Activated T-helper 2 cell treated with anti-CD3 and anti-CD28 coated beads, Interferon-gamma antibody, Interleukin-2, Interleukin-4, amounts not matched to agents 10 μg/mL and 5 μg/mL and 100 μg/mL, durations not matched to agents 14 hours and 24 hours and 36 hours (primary cell): ENCODE results near the gene TRMT1. TPM values are rescaled to one million over a fixed set of nuclear protein-coding genes. Genes with fewer than 3 reads are reported as not detected.

Source experiments
- DNase-seq: peaks from one replicate; pipeline ENCODE4 v3.0.0; 2021; ENCODE audit warnings: low spot score
- H3K27ac Mint-ChIP-seq: one replicate; pipeline ENCODE4 v1.8.0; 2021; ENCODE audit warnings: mixed read lengths
- H3K27me3 Mint-ChIP-seq: one replicate; pipeline ENCODE4 v1.8.0; 2021; ENCODE audit warnings: low read depth, mixed read lengths
- H3K36me3 Mint-ChIP-seq: one replicate; pipeline ENCODE4 v1.8.0; 2021; ENCODE audit warnings: low read depth, mixed read lengths
- H3K4me1 Mint-ChIP-seq: one replicate; pipeline ENCODE4 v1.8.0; 2021; ENCODE audit warnings: low read depth, mixed read lengths
- H3K4me3 Mint-ChIP-seq: one replicate; pipeline ENCODE4 v1.8.0; 2021; ENCODE audit warnings: low read depth, mild to moderate bottlenecking, moderate library complexity, mixed read lengths
- H3K9me3 Mint-ChIP-seq: one replicate; pipeline ENCODE4 v1.8.0; 2021; ENCODE audit warnings: mixed read lengths
- intact Hi-C: fragments of 100-400 bp; cut with micrococcal nuclease; formaldehyde crosslinking; loops from one replicate; pipeline ENCODE4 v1.15.1; 2023
- total RNA-seq: library from RNA; stranded (reverse); gene quantifications from 2 replicates; pipeline ENCODE4 v1.2.3, GENCODE V29; 2022

The TRMT1 gene
- total RNA-seq, 1 donor from 2014 or later = 116 TPM

GRCh38 chr19:13093407-13094105 lies 23.0 kb downstream of the TRMT1 start:
- Mint-ChIP-seq H3K36me3 (peaks cover 3% of the 10 kb centered on the region), H3K27ac (no peak overlapping the region)
- intact Hi-C loops = loop anchor here (1.0 kb wide), 2 partner anchors 32 to 115 kb away; no protein-coding TSS in a partner anchor

GRCh38 chr19:13092606-13093235 lies 23.8 kb downstream of the TRMT1 start:
- Mint-ChIP-seq H3K27me3 (peaks cover 22% of the 10 kb centered on the region), H3K36me3 (peaks cover 3% of the 10 kb centered on the region), H3K27ac (no peak overlapping the region), H3K4me1 (peaks cover 19% of the 10 kb centered on the region), H3K9me3 (no peaks in the 10 kb centered on the region), H3K4me3 (no peak overlapping the region)
- DNase-seq = no peak
- intact Hi-C loops = loop anchor here (1.0 kb wide), 1 partner anchor 31 kb away; no protein-coding TSS in a partner anchor

More at GRCh38 chr19:13093407-13094105, 23.0 kb downstream of the TRMT1 start:
- H3K9me3 Mint-ChIP-seq = no peaks in the 10 kb centered on the region
- peaks cover 28% of the 10 kb centered on the region for H3K27me3 Mint-ChIP-seq
- no peak overlapping the region for H3K4me3 Mint-ChIP-seq
- peaks cover 21% of the 10 kb centered on the region for H3K4me1 Mint-ChIP-seq
- DNase-seq = peak; percentile 71

- H3K4me3 Mint-ChIP-seq = no peak overlapping the region
- no peak for DNase-seq
- H3K36me3 Mint-ChIP-seq = peaks cover 3% of the 10 kb centered on the region
- no peak overlapping the region for H3K27ac Mint-ChIP-seq
- intact Hi-C loops = no loop called here
- peaks cover 20% of the 10 kb centered on the region for H3K27me3 Mint-ChIP-seq
- H3K4me1 Mint-ChIP-seq = peaks cover 19% of the 10 kb centered on the region
- H3K9me3 Mint-ChIP-seq = no peaks in the 10 kb centered on the region
These were observed 24.4 kb downstream of the TRMT1 start for GRCh38 chr19:13092158-13092543.

- Mint-ChIP-seq H3K9me3 (no peaks in the 10 kb centered on the region), H3K27ac (no peak overlapping the region), H3K4me3 (no peak overlapping the region), H3K27me3 (peaks cover 16% of the 10 kb centered on the region), H3K36me3 (peaks cover 3% of the 10 kb centered on the region), H3K4me1 (peaks cover 16% of the 10 kb centered on the region)
- intact Hi-C loops = no loop called here
- DNase-seq = no peak
These were observed 25.0 kb downstream of the TRMT1 start for GRCh38 chr19:13091400-13092157.

GRCh38 chr19:13090511-13091231 lies 25.9 kb downstream of the TRMT1 start:
- intact Hi-C loops = no loop called here
- DNase-seq = no peak
- Mint-ChIP-seq H3K27me3 (peaks cover 9% of the 10 kb centered on the region), H3K9me3 (no peaks in the 10 kb centered on the region), H3K36me3 (no peaks in the 10 kb centered on the region), H3K4me3 (no peak overlapping the region), H3K4me1 (peaks cover 10% of the 10 kb centered on the region), H3K27ac (no peak overlapping the region)

GRCh38 chr19:13089857-13090507 lies 26.6 kb downstream of the TRMT1 start:
- intact Hi-C loops = no loop called here
- Mint-ChIP-seq H3K27ac (no peak overlapping the region), H3K36me3 (no peaks in the 10 kb centered on the region), H3K4me1 (peaks cover 10% of the 10 kb centered on the region), H3K4me3 (no peak overlapping the region), H3K9me3 (no peaks in the 10 kb centered on the region), H3K27me3 (peaks cover 10% of the 10 kb centered on the region)
- DNase-seq = no peak

GRCh38 chr19:13089139-13089856 lies 27.2 kb downstream of the TRMT1 start:
- H3K36me3 Mint-ChIP-seq = no peaks in the 10 kb centered on the region
- peaks cover 5% of the 10 kb centered on the region for H3K4me1 Mint-ChIP-seq
- H3K27me3 Mint-ChIP-seq = peaks cover 5% of the 10 kb centered on the region
- no peak overlapping the region for H3K4me3 Mint-ChIP-seq
- no peak overlapping the region for H3K27ac Mint-ChIP-seq
- intact Hi-C loops = no loop called here
- DNase-seq = no peak
- no peaks in the 10 kb centered on the region for H3K9me3 Mint-ChIP-seq

GRCh38 chr19:13087795-13088537 lies 28.6 kb downstream of the TRMT1 start:
- H3K27me3 Mint-ChIP-seq = peaks cover 2% of the 10 kb centered on the region
- H3K4me1 Mint-ChIP-seq = no peaks in the 10 kb centered on the region
- H3K9me3 Mint-ChIP-seq = no peaks in the 10 kb centered on the region
- intact Hi-C loops = no loop called here
- no peak for DNase-seq
- no peak overlapping the region for H3K27ac Mint-ChIP-seq
- H3K36me3 Mint-ChIP-seq = no peaks in the 10 kb centered on the region
- no peak overlapping the region for H3K4me3 Mint-ChIP-seq

- H3K9me3 Mint-ChIP-seq = no peaks in the 10 kb centered on the region
- intact Hi-C loops = no loop called here
- no peak overlapping the region for H3K4me3 Mint-ChIP-seq
These were observed 29.2 kb downstream of the TRMT1 start for GRCh38 chr19:13087295-13087694.

GRCh38 chr19:13086341-13086740 lies 30.2 kb downstream of the TRMT1 start:
- no peaks in the 10 kb centered on the region for H3K4me1 Mint-ChIP-seq
- DNase-seq = no peak
- H3K27ac Mint-ChIP-seq = no peak overlapping the region
- intact Hi-C loops = no loop called here
- H3K27me3 Mint-ChIP-seq = peaks cover 2% of the 10 kb centered on the region
- H3K9me3 Mint-ChIP-seq = no peaks in the 10 kb centered on the region
- H3K36me3 Mint-ChIP-seq = no peaks in the 10 kb centered on the region
- no peak overlapping the region for H3K4me3 Mint-ChIP-seq

More at GRCh38 chr19:13087295-13087694, 29.2 kb downstream of the TRMT1 start:
- no peak for DNase-seq
- H3K27ac Mint-ChIP-seq = no peak overlapping the region
- no peaks in the 10 kb centered on the region for H3K36me3 Mint-ChIP-seq
- no peaks in the 10 kb centered on the region for H3K4me1 Mint-ChIP-seq
- H3K27me3 Mint-ChIP-seq = peaks cover 2% of the 10 kb centered on the region

GRCh38 chr19:13085666-13086065 lies 30.9 kb downstream of the TRMT1 start:
- no peaks in the 10 kb centered on the region for H3K9me3 Mint-ChIP-seq
- intact Hi-C loops = no loop called here
- H3K4me1 Mint-ChIP-seq = no peaks in the 10 kb centered on the region
- H3K27me3 Mint-ChIP-seq = peaks cover 2% of the 10 kb centered on the region
- no peak overlapping the region for H3K27ac Mint-ChIP-seq
- no peak for DNase-seq
- no peaks in the 10 kb centered on the region for H3K36me3 Mint-ChIP-seq
- H3K4me3 Mint-ChIP-seq = no peak overlapping the region
